IPS-15b (cell line): ENCODE measurements around the gene SLCO6A1.

ENCODE experiments used
- H3K27me3 ChIP-seq: one replicate; pipeline ENCODE4 v1.6.1; 2013; ENCODE audit warnings: low read length; ENCODE audit not compliant: control insufficient read depth, insufficient read depth
- H3K36me3 ChIP-seq: one replicate; pipeline ENCODE4 v1.6.1; 2013; ENCODE audit warnings: low read length; ENCODE audit not compliant: control insufficient read depth, insufficient read depth
- H3K4me1 ChIP-seq: one replicate; pipeline ENCODE4 v1.6.1; 2013; ENCODE audit warnings: mild to moderate bottlenecking, low read length; ENCODE audit not compliant: control insufficient read depth, insufficient read depth
- H3K4me3 ChIP-seq: one replicate; pipeline ENCODE4 v1.5.1; 2013; ENCODE audit warnings: low read depth, low read length
- H3K9ac ChIP-seq: one replicate; pipeline ENCODE4 v1.6.1; 2013; ENCODE audit warnings: low read depth, mild to moderate bottlenecking, low read length
- H3K9me3 ChIP-seq: one replicate; pipeline ENCODE4 v1.6.1; 2013; ENCODE audit warnings: mild to moderate bottlenecking, low read length; ENCODE audit not compliant: control insufficient read depth, insufficient read depth

The SLCO6A1 gene

GRCh38 chr5:102450313-102450990 is 48.3 kb downstream of the SLCO6A1 start:
- Histone ChIP-seq H3K9ac (no peak overlapping the region), H3K36me3 (no peaks in the 10 kb centered on the region), H3K9me3 (no peaks in the 10 kb centered on the region), H3K4me3 (no peak overlapping the region), H3K27me3 (no peaks in the 10 kb centered on the region), H3K4me1 (no peaks in the 10 kb centered on the region)

- Histone ChIP-seq H3K4me1 (no peaks in the 10 kb centered on the region), H3K4me3 (no peak overlapping the region), H3K9me3 (no peaks in the 10 kb centered on the region), H3K9ac (no peak overlapping the region), H3K36me3 (no peaks in the 10 kb centered on the region), H3K27me3 (no peaks in the 10 kb centered on the region)
Measured at GRCh38 chr5:102433473-102433872, 65.3 kb downstream of the SLCO6A1 start.

- no peaks in the 10 kb centered on the region for H3K9me3 ChIP-seq
Measured at GRCh38 chr5:102421647-102422046, 77.2 kb downstream of the SLCO6A1 start.

GRCh38 chr5:102418531-102418930 is 80.3 kb downstream of the SLCO6A1 start:
- no peaks in the 10 kb centered on the region for H3K36me3 ChIP-seq
- H3K9me3 ChIP-seq = no peaks in the 10 kb centered on the region
- no peak overlapping the region for H3K4me3 ChIP-seq
- H3K27me3 ChIP-seq = no peaks in the 10 kb centered on the region
- H3K9ac ChIP-seq = no peak overlapping the region
- no peaks in the 10 kb centered on the region for H3K4me1 ChIP-seq

More at GRCh38 chr5:102421647-102422046, 77.2 kb downstream of the SLCO6A1 start:
- no peaks in the 10 kb centered on the region for H3K36me3 ChIP-seq
- no peaks in the 10 kb centered on the region for H3K4me1 ChIP-seq
- H3K9ac ChIP-seq = no peak overlapping the region
- no peak overlapping the region for H3K4me3 ChIP-seq
- no peaks in the 10 kb centered on the region for H3K27me3 ChIP-seq

- H3K4me3 ChIP-seq = no peak overlapping the region
- H3K36me3 ChIP-seq = no peaks in the 10 kb centered on the region
- H3K27me3 ChIP-seq = no peaks in the 10 kb centered on the region
- H3K9me3 ChIP-seq = no peaks in the 10 kb centered on the region
- no peak overlapping the region for H3K9ac ChIP-seq
- no peaks in the 10 kb centered on the region for H3K4me1 ChIP-seq
Measured at GRCh38 chr5:102414448-102414847, 84.4 kb downstream of the SLCO6A1 start.

GRCh38 chr5:102388235-102388634 is 110.6 kb downstream of the SLCO6A1 start:
- Histone ChIP-seq H3K9ac (no peak overlapping the region), H3K27me3 (no peaks in the 10 kb centered on the region), H3K4me1 (no peaks in the 10 kb centered on the region), H3K9me3 (no peaks in the 10 kb centered on the region), H3K36me3 (no peaks in the 10 kb centered on the region), H3K4me3 (no peak overlapping the region)

- Histone ChIP-seq H3K27me3 (no peaks in the 10 kb centered on the region), H3K9ac (no peak overlapping the region), H3K9me3 (no peaks in the 10 kb centered on the region), H3K36me3 (no peaks in the 10 kb centered on the region), H3K4me1 (no peaks in the 10 kb centered on the region), H3K4me3 (no peak overlapping the region)
Measured at GRCh38 chr5:102385365-102385764, 113.4 kb downstream of the SLCO6A1 start.

GRCh38 chr5:102380174-102380573 is 118.6 kb downstream of the SLCO6A1 start:
- Histone ChIP-seq H3K9me3 (no peaks in the 10 kb centered on the region), H3K4me1 (no peaks in the 10 kb centered on the region), H3K27me3 (no peaks in the 10 kb centered on the region), H3K4me3 (no peak overlapping the region), H3K36me3 (no peaks in the 10 kb centered on the region), H3K9ac (no peak overlapping the region)

- H3K4me3 ChIP-seq = no peak overlapping the region
- no peaks in the 10 kb centered on the region for H3K27me3 ChIP-seq
- H3K4me1 ChIP-seq = no peaks in the 10 kb centered on the region
- no peak overlapping the region for H3K9ac ChIP-seq
- H3K9me3 ChIP-seq = no peaks in the 10 kb centered on the region
- no peaks in the 10 kb centered on the region for H3K36me3 ChIP-seq
Measured at GRCh38 chr5:102375876-102376275, 122.9 kb downstream of the SLCO6A1 start.

GRCh38 chr5:102375272-102375671 is 123.5 kb downstream of the SLCO6A1 start:
- H3K36me3 ChIP-seq = no peaks in the 10 kb centered on the region
- no peaks in the 10 kb centered on the region for H3K27me3 ChIP-seq
- no peaks in the 10 kb centered on the region for H3K9me3 ChIP-seq
- H3K9ac ChIP-seq = no peak overlapping the region
- H3K4me3 ChIP-seq = no peak overlapping the region
- no peaks in the 10 kb centered on the region for H3K4me1 ChIP-seq

- Histone ChIP-seq H3K9me3 (no peaks in the 10 kb centered on the region), H3K4me3 (no peak overlapping the region), H3K9ac (no peak overlapping the region), H3K36me3 (no peaks in the 10 kb centered on the region), H3K27me3 (no peaks in the 10 kb centered on the region), H3K4me1 (no peaks in the 10 kb centered on the region)
Measured at GRCh38 chr5:102368392-102368791, 130.4 kb downstream of the SLCO6A1 start.

- H3K36me3 ChIP-seq = no peaks in the 10 kb centered on the region
- no peaks in the 10 kb centered on the region for H3K4me1 ChIP-seq
- peaks cover 25% of the 10 kb centered on the region for H3K27me3 ChIP-seq
- no peak overlapping the region for H3K4me3 ChIP-seq
- no peak overlapping the region for H3K9ac ChIP-seq
- H3K9me3 ChIP-seq = no peaks in the 10 kb centered on the region
Measured at GRCh38 chr5:102341681-102342288, 157.0 kb downstream of the SLCO6A1 start.
